ENCODE measurements around the gene HEYL.

DNA sequence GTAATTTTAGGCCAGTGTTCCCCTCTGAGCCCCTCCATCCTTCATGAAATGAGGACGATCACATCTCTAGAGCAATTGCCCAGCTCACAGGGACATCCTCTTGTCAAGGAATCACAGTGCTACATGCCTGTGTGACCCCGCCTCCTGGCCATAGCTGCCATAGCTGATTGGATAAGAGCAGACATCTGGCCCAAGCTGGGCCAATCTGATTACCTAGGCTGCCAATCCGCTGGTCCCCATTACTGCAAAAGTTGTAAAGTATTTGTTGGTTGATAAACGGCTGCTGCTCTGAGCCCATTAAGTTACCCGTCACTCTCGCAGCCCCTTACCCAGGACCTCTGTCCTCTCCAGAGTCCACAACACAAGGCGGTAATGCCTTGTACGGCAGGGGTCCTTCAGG, 24.1 kb upstream of the HEYL start:
- TF ChIP-seq, protein P1, sequence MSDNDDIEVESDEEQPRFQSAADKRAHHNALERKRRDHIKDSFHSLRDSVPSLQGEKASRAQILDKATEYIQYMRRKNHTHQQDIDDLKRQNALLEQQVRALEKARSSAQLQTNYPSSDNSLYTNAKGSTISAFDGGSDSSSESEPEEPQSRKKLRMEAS (IDR thresholded peaks at IDR 0.05), result no peak
- TF ChIP-seq, protein P2, sequence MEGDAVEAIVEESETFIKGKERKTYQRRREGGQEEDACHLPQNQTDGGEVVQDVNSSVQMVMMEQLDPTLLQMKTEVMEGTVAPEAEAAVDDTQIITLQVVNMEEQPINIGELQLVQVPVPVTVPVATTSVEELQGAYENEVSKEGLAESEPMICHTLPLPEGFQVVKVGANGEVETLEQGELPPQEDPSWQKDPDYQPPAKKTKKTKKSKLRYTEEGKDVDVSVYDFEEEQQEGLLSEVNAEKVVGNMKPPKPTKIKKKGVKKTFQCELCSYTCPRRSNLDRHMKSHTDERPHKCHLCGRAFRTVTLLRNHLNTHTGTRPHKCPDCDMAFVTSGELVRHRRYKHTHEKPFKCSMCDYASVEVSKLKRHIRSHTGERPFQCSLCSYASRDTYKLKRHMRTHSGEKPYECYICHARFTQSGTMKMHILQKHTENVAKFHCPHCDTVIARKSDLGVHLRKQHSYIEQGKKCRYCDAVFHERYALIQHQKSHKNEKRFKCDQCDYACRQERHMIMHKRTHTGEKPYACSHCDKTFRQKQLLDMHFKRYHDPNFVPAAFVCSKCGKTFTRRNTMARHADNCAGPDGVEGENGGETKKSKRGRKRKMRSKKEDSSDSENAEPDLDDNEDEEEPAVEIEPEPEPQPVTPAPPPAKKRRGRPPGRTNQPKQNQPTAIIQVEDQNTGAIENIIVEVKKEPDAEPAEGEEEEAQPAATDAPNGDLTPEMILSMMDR (IDR thresholded peaks at IDR 0.05 in 2 of 3, conservative IDR thresholded peaks at IDR 0.05 in 1 of 3; ENCODE audit: borderline replicate concordance in 1 of 3, insufficient read depth in 1 of 3, low read depth in 2 of 3, low read length in 2 of 3), result no peak
- TF ChIP-seq YY1 (IDR thresholded peaks at IDR 0.05; ENCODE audit: extremely low read depth, insufficient replicate concordance, low read depth, low read length) (no peak), JUND (IDR thresholded peaks at IDR 0.05) (no peak), POLR2A (IDR thresholded peaks at IDR 0.05; ENCODE audit: borderline replicate concordance, extremely low read depth, insufficient read depth, insufficient read length) (no peak), RAD21 (IDR thresholded peaks at IDR 0.05; ENCODE audit: low read depth) (no peak), EZH2 (IDR thresholded peaks at IDR 0.05) (no peak), EZH2phosphoT487 (IDR thresholded peaks at IDR 0.05; ENCODE audit: borderline replicate concordance) (no peak), SRF (IDR thresholded peaks at IDR 0.05; ENCODE audit: low read depth) (no peak), CEBPB (IDR thresholded peaks at IDR 0.05; ENCODE audit: low read depth) (no peak)
- TF ChIP-seq, protein P3, sequence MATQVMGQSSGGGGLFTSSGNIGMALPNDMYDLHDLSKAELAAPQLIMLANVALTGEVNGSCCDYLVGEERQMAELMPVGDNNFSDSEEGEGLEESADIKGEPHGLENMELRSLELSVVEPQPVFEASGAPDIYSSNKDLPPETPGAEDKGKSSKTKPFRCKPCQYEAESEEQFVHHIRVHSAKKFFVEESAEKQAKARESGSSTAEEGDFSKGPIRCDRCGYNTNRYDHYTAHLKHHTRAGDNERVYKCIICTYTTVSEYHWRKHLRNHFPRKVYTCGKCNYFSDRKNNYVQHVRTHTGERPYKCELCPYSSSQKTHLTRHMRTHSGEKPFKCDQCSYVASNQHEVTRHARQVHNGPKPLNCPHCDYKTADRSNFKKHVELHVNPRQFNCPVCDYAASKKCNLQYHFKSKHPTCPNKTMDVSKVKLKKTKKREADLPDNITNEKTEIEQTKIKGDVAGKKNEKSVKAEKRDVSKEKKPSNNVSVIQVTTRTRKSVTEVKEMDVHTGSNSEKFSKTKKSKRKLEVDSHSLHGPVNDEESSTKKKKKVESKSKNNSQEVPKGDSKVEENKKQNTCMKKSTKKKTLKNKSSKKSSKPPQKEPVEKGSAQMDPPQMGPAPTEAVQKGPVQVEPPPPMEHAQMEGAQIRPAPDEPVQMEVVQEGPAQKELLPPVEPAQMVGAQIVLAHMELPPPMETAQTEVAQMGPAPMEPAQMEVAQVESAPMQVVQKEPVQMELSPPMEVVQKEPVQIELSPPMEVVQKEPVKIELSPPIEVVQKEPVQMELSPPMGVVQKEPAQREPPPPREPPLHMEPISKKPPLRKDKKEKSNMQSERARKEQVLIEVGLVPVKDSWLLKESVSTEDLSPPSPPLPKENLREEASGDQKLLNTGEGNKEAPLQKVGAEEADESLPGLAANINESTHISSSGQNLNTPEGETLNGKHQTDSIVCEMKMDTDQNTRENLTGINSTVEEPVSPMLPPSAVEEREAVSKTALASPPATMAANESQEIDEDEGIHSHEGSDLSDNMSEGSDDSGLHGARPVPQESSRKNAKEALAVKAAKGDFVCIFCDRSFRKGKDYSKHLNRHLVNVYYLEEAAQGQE (IDR thresholded peaks at IDR 0.05; ENCODE audit: low read depth), result no peak
- TF ChIP-seq, protein P4, sequence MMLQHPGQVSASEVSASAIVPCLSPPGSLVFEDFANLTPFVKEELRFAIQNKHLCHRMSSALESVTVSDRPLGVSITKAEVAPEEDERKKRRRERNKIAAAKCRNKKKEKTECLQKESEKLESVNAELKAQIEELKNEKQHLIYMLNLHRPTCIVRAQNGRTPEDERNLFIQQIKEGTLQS (IDR thresholded peaks at IDR 0.05), result no peak

Measured in HCT116 (cell line).